SK-MEL-5 (cell line): ENCODE measurements around the gene ABCA1. TPM values are rescaled to one million over a fixed set of nuclear protein-coding genes. Genes with fewer than 3 reads are reported as not detected.
A peak's percentile ranks its signal among the peaks of the same experiment; 100 is the strongest.
"Not testable (repeated sequence)": the region's sequence is repeated elsewhere in the genome, so short reads cannot be mapped to it uniquely, and the experiment has no call there.

Experiments used
- DNase-seq: peaks from one replicate; pipeline ENCODE4 v3.0.0-alpha.2; 2016; ENCODE audit warnings: low read depth, low spot score
- in situ Hi-C: cut with HindIII; loops from 2 replicates; pipeline ENCODE4 v1.10.0; 2016; ENCODE audit warnings: low sequenced_read_pairs, high pct_unique_total_duplicates, low pct_unique_long_range_greater_than_20kb
- total RNA-seq: library from RNA; depleted of rRNA; stranded (reverse); fragments of >200 nt; shearing (Covaris generic); gene quantifications from 2 replicates; pipeline ENCODE4 v1.2.3, GENCODE V29; 2014

ABCA1 gene
- total RNA-seq, 1 experiment from 2014 or later = 11.0 TPM

DNA sequence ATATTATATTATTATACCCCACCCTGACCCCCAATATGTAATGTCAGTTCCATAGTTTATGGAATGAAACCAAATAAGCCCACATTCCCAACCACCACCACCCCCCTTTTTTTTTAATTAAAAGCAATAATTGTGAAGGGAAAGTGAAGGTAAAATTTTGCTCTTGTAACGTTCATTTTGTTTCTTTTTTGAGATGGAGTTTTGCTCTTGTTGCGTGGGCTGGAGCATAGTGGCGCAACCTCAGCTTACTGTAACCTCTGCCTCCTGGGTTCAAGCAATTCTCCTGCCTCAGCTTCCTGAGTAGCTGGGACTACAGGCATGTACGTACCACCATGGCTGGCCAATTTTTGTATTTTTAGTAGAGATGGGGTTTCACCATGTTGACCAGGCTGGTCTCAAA is 30.1 kb upstream of the ABCA1 start:
- in situ Hi-C loops, DNase-seq: not testable (repeated sequence)

DNA sequence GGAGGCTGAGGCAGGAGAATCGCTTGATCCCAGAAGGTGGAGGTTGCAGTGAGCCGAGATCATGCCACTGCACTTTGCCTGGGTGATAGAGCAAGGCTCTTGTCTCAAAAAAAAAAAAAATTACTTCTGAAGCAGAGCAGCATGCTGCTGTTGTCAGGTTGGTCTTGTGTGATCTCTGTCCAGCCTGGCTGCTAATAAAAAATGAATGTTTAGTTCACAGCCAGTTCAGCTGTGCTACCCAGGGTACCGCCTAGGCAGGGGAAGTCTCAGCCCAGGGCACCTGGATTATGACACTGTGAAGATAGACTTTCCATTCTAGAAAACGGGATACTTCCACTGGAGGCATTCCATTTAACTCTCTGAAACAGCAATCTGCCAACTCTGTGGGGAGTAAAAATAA is 23.5 kb upstream of the ABCA1 start:
- in situ Hi-C loops = no loop called here

DNA sequence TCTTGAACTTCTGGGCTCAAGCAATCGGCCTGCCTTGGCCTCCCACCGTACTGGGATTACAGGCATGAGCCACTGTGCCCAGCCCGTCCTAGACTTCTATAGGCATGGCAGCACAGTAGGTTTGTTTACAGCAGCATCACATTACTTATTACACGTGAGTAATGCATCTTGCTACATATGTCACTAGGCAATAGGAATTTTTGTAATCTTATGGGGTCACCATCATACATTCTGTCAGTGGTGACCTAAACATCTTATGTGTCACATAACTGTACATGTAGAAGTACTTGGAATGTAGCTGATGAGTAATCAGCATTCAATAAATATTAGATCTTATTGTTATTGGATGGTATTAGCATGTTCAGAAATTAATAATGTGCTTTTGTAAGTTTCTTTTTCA is 22.9 kb upstream of the ABCA1 start:
- DNase-seq = no peak
- in situ Hi-C loops = no loop called here

More for the DNA sequence above, 23.5 kb upstream of the ABCA1 start:
- DNase-seq = no peak

DNA sequence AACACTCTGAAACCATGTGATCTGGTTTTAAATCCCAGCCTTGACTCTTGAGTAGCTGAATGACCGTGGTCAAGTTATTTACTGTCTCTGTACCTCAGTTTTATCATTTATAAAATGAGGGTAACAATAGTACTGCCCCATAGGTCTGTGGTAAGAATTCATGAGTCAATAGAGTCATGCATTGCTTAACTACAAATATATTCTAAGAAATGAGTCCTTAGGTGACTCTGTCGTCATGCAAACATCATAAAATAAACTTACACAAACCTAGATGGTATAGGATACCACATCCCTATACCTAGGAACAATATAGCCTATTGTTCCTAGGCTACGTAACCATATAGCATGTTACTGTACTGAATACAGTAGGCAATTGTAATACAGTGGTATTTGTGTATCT is 20.3 kb upstream of the ABCA1 start:
- in situ Hi-C loops = no loop called here
- DNase-seq = peak; percentile 88

DNA sequence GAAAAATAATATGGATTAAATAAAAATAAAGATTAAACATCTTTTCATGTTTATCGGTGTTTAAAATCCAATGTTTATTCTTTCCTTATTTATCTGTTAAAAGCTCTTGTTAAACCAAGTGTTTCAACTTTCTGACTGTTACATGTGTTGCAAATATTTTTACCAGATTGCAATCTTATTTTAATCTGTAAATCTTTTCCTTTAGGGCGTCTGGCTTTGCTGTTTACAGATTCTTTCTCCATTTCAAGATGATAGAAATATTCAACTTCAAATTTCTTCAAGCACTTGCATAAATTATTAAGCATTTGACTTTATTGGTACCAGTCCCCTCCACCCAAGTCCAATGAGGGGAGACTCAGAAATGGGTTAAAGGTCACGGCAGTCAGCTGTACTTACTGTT is 16.9 kb upstream of the ABCA1 start:
- no peak for DNase-seq
- in situ Hi-C loops = no loop called here

DNA sequence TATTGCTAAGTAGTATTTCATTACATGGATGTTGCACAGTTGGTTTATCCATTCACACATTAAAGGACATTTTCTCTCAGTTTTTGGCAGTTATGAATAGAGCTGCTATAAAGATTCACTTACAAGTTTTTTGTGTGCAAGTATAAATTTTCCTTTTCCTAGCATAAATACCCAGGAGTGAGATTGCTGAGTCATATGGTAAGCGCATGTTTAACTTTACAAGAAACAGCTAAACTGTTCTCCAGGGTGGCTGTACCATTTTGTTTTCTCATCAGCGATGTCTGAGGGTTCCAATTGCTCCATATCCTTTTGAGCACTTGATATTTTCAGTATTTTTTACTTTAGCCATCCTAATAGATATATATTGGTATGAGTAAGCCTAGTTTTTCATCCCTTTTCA is 16.4 kb upstream of the ABCA1 start:
- in situ Hi-C loops = no loop called here
- peak; percentile 30 for DNase-seq

DNA sequence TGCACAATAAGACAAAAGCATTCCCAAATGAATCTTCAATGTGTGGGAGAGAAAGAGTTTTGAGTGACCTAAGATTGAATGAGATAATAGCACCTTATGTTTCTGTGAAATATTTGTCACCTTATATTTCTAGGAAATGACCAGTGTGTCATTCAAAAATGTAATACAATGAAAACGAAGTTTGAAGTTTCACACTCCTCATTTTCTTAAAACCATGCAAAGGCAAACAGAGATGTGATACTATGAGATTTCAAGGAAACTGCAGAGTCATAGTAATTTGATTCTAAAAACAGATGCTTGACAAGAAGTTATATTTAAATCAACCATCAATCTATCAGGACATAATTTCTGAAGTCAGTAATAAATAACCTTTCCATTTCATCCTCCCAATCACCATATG is 13.6 kb upstream of the ABCA1 start:
- DNase-seq = no peak
- in situ Hi-C loops = no loop called here

DNA sequence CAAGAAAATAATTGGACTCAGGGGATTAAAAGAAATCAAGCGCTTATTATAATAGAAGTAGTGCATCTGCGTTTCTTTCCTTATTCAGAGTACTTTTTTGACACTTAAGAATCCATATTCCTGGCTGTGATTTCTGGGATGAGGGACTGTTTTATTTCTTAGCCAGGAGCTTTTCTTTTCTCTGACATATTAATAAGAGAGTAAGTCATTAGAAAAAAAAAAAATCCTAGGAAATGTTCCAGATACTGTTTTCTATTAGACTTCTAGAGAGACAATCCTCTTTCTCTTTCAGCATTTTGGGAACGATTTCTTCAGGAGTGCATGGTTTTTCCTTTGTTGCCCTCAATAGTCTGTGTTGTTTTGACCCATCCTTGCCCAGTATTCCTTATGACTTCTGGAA is 8.3 kb upstream of the ABCA1 start:
- in situ Hi-C loops = no loop called here

DNA sequence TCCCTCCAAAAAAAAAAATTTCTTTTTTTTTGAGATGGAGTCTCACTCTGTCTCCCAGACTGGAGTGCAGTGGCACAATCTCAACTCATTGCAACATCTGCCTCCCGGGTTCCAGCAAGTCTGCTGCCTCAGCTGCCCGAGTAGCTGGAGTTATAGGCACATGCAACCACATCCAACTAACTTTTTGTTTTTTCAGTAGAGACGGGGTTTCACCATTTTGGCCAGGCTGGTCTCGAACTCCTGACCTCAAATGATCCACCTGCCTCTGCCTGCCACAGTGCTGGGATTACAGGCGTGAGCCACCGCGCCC is 7.5 kb upstream of the ABCA1 start:
- DNase-seq, in situ Hi-C loops: not testable (repeated sequence)

More for the DNA sequence above, 8.3 kb upstream of the ABCA1 start:
- no peak for DNase-seq

DNA sequence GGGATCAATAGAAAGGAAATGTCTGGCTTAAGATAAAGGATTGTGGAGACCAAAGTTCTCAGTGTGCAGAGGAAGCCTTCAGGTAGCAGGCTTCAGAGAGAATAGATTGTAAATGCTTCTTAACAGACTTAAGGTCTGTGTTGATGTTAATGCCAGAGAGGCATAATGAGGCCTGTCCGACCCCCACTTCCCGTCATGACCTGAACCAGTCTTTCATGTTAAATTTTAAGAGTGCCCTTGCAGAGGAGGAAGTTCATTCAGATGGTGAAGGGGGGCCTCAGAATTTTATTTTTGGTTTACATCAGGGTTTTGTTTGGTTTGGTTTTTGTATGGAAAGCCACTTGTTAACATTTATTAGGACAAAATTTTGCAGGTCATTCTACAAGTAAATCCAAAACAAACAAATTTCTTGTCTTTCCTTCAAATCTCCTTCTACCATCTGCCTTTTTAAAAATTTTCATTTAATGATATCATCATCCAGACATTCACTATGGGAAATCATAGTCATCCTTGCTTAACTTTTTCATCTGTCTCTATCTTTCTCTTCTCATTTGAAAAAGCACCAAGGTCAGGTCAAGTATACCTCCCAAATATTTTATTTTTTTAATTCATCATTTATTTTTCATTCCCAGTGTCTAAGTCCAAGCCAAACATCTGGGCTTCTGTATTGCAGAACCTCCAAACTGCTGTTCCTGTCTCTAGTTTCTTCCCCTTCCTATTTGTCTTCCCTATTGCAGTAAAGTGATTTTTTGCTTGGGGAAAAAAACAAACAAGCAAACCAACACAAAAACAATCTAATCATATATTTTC is 6.9 kb upstream of the ABCA1 start:
- in situ Hi-C loops = no loop called here
- no peak for DNase-seq

DNA sequence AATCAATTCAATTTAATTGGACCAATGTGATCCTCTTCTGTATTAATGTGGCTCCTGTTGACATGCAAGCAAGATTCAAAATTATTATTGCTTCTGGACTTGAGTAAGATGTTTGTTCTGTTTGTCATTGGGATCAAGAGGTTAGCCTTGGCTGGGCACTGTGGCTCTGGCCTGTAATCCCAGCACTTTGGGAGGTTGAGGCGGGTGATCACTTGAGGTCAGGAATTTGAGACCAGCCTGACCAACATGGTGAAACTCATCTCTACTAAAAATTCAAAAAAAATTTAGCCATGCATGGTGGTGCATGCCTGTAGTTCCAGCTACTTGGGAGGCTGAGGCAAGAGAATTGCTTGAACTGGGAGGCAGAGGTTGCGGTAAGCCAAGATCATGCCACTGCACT is 5.1 kb upstream of the ABCA1 start:
- DNase-seq, in situ Hi-C loops: not testable (repeated sequence)

DNA sequence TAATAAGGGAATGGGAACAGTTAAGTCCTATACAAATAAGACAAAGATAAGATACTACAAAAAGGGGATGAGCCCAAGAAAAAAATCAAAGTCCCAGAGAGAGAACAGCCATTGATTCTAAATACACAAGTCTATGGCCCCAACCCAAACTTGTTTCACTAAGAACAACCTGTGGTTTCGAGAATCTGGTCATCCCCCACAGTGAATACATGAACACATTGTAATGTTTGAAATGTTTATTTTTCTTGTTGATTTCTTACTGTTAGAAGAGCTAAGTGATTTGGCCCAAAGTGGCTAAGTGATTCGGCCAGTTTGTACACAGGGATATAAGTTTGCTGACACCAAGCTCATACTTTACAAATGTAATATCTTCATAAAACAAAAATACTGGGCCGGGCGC is 3.3 kb upstream of the ABCA1 start:
- in situ Hi-C loops = no loop called here

DNA sequence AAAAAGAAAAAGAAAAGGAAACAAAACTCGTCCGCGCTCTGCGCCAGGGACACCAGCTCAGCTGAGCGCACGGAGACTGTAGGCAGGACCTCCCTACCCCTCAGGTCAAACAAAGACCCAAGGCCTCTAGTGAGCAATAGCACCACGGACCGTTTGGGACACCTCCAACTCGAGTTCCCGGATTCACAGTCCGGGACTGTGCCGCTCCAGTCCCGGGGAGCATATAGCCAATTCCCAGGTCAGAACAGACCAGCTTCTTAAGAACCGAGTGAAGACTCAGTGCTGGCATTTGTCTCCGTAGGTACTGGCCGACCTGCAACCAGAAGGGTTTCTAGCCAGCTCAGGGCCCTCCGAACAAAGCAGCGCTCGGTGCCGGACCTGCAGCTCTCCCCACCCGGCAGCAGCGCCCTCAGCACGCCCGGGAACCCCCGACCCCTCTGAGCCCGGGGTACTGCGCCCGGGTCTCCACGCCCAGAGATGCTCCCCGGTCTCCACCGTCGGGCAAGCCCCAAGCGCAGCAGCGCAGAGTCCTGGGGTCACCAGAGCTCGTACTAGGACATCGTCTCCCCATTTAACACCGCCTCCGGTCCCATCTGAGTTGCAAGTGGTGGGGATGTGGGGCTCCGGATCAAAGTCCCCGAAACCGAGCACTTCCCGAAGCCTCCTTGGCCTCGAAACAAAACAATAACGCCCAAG is 591 bp downstream of the ABCA1 start:
- DNase-seq = peak; percentile 25
- in situ Hi-C loops = no loop called here

More for the DNA sequence above, 3.3 kb upstream of the ABCA1 start:
- no peak for DNase-seq

DNA sequence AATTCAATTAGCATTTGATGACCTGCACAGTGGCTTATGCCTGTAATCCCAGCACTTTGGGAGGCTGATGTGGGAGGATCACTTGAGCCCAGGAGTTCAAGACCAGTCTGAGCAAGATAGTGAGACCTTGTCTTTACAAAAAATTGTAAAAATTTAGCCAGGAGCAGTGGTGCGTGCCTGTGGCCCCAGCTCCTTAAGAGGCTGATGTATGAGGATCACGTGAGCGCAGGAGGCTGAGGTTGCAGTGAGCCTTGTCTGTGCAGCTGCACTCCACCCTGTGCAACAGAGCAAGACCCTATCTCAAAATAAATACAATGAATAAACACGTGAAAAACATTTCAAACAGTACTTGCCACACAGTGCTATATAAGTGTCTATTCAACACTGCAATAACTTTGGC is 4.2 kb downstream of the ABCA1 start:
- in situ Hi-C loops = no loop called here
- DNase-seq = no peak

DNA sequence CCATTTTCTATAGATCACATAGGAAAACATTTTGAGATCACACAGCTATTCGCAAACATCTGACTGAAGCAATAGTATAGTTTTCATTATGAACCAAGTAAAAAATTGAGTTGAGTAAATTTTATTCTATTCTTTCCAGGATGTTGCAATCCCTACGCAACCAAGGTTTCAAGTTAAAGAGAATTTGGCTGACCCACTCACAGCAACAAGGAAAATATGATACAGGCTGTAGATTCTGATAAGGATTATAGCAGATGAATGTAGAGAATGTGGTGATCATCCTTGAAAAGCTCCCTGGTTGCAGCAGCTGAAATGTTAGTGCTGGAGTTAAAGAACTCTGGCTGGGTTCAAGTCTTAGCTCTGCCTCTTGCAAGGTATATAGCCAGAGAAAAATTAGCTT is 4.7 kb downstream of the ABCA1 start:
- in situ Hi-C loops = no loop called here
- DNase-seq = no peak

DNA sequence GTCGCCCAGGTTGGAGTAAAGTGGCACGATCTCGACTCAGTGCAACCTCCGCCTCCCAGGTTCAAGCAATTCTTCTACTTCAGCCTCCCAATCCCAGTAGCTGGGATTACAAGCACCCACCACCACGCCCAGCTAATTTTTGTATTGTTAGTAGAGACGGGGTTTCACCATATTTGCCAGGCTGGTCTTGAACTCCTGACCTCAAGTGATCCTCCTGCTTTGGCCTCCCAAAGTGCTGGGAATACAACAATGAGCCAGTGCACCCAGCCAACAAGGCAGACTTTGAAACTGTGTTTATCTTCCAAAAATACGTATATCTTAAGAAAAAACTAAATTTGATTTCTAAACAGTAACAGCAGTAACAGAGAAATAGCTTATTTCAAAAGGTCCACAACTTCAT is 5.2 kb downstream of the ABCA1 start:
- in situ Hi-C loops, DNase-seq: not testable (repeated sequence)

DNA sequence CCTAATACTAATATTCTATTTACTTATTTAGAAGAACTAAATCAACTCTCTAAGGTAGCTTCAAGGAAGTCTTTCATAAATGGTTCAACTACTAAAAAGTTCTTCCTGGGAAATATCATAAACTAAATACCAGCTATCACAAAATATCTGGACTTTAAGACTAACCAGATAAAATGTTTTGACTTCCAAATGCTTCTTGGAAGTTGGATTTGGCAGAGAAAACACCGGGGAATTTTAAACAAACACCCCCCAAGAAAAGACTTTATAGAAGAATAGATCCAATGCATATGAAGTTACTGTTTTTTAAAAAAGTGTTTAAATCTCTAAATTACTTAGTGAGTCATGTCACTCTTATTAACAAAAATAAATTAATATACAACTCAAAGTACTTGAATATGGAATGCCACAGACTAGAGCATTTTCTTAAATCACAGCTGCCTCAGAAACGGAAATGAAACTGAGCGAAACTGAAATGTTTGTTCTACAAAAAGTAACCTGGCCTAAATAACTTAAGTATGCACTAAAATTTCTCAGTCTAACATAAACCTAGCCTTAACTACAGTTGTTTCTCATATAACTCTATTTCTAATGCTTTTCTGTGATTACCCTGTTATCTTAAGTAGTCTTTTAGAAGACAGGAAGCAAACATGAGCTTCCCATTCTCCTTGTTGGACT is 6.8 kb downstream of the ABCA1 start:
- DNase-seq = no peak
- in situ Hi-C loops = no loop called here

DNA sequence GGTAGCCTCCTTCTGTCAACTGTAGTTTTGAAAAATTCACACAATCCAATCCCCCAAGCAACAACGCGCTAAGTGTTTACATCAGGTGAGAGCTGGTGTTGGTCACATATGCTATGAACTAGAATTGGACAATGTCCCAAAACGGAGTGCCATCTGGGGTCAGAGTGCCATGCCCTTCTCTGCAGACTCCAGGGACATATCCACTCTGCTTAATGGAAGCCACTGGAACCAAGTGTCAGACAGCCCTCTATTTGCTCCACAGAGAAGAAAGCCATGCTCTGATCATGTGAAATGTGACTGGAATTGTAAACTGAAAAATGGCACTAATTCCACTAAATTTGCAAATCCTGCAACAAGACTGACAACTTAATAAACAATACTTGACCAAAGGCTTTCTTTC is 12.2 kb downstream of the ABCA1 start:
- in situ Hi-C loops = no loop called here
- no peak for DNase-seq

DNA sequence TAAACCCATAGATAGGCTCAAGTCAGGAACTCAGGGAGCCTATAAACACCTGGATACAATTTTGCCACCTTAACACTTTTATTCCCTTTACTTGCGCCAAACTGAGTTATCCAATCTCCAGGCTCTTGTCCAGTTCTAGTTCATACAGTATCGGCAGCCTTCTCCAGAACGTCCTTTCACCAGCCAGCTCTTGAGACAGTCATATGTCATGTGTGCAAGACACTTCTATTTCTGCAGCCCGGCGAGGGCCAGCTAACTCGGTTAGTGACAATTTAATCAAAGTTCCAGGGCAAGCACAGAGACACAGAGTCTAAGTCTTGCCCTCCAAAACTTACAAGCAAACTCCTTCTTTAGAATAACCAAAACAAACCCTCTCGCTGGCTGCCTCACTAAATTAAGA is 12.9 kb downstream of the ABCA1 start:
- in situ Hi-C loops = no loop called here
- DNase-seq = no peak
